Stimulated activated CD8-positive, alpha-beta memory T cell treated with anti-CD3 and anti-CD28 coated beads, Interleukin-12 subunit alpha, Interleukin-12 subunit beta, amount 100 ng/mL, for 4 hours (primary cell): ENCODE data around the gene FRAT2.
"Not testable (repeated sequence)": the region's sequence is repeated elsewhere in the genome, so short reads cannot be mapped to it uniquely, and the experiment has no call there.

ENCODE experiments used
- DNase-seq: peaks from one replicate; pipeline ENCODE4 v3.0.0-alpha.2; 2020; ENCODE audit warnings: low read depth

The FRAT2 gene

DNA sequence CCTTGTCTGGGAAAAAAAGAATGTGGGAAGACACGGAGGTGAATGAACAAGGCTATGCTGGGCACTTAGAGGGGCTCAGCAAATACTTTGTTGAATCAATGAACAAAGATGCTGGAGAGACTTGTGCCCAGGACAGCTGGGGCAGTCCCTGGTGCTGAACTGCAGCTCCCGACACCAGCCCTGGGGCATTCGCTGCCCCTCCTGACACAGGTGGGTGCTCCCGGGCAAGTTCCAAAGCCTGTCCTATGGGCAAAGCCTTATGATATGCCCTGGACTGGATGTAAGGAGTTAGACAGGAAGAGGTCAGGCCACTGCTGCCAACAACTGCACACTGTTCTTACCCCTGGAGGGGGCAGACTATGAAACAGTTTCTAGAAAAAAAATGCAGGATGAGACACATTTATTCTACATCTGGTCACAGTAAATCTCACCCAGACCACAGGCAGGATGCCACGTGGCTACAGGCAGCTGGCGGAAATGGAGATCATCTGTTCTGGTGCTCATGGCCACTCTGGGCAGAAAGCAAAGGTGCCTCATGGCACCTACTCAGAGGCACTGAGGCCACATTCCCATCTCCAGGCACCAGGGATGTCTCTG, 21.9 kb upstream of the FRAT2 start:
- no peak for DNase-seq

DNA sequence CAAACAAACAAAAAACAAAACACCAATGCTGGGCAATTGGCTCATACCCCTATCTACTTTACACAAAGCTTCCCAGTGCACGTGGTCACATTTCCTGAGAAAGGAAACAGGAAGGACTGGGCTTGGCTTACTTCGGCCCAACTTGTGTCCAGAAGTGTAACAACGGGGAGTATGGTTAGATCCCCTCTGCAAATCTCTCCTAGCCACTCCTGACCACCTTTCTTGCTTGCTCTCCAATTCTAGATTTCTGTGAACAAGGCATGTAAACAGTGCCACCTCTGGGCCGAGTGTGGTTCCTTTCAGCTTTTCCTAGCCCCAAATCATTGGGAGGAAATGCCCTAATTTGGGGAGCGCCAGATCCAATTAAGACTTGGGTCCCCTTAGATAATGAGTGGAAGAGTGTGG, 21.0 kb upstream of the FRAT2 start:
- DNase-seq, result no peak

DNA sequence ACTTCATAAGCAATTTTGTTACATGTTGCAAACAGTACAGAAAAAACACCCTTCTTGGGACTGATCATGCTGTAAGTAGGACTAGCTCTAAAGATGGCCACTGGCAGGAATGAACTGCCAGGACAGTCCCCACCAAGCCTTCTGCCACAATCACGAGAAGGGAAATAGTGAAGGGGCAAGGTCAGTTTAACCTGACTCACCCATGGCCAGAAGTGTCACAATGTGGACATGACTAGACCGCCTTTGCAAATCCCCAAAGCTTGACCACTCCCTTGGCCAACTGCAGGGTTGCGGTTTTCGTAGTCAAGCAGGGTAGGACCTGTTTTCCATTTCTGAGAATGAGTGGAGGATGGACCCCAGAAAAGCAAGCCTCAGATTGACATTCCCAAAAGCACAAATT, 19.4 kb upstream of the FRAT2 start:
- no peak for DNase-seq

DNA sequence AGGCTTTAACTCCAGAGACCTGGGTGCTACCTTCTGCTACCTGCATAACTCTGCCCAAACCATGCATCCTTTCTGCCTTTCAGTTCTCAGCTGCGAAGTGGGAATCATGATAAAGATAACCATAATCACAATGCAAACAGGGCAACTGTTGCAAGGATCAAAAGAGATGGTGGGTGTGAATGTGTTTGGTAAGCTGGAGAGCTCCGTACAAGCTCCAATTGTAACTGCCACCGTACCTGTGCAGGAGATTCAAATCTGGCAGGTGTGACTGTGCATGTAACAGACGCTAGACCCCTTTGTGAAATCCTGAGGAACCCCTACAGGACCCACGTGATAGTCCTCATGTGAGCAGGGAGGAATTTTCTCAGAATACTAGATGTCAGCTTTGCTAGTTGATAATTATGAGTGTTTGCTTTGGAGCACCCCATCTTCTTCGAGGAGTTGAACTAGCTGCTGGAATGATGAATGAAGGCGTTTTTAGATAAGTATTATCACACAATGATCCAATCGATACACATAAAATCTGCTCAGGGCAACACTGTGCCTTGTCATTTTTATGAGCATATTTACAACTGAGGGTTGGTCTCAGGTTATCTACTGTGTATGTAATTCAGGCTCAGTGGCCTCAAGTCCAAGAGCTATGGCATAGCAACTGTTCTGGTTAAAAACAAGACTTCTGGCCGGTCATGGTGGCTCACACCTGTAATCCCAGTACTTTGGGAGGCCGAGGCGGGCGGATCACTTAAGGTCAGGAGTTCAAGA, 15.4 kb upstream of the FRAT2 start:
- no peak for DNase-seq

DNA sequence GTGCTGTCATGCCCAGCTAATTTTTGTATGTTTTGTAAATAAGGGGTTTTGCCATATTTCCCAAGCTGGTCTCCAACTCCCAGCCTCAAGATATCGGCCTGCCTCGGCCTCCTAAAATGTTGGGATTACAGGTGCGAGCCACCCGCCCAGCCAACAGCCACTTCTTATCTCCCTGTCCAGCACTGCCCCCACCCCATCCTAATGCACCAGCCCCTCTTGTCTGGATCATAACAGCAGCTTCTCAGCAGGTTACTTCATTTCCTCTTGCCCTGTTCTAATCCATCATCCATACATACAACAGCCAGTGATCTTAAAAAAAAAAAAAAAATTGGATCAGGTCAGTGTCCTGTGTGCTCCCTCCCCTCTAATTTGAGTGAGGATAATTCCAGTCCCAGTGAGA, 12.8 kb upstream of the FRAT2 start:
- DNase-seq, result no peak

DNA sequence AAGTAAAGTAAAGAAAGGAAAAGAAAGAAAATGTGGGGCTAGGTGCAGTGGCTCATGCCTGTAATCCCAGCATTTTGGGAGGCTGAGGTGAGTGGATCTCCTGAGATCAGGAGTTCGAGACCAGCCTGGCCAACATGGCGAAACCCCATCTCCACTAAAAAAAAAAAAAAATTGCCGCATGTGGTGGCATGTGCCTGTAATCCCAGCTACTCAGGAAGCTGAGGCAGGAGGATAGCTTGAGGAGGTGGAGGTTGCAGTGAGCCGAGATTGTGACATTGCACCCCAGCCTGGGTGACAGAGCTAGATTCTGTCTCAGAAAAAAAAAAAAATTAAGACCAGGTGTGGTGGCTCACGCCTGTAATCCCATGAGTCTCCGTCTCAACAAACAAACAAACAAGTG, 9.1 kb upstream of the FRAT2 start:
- not testable (repeated sequence) for DNase-seq

DNA sequence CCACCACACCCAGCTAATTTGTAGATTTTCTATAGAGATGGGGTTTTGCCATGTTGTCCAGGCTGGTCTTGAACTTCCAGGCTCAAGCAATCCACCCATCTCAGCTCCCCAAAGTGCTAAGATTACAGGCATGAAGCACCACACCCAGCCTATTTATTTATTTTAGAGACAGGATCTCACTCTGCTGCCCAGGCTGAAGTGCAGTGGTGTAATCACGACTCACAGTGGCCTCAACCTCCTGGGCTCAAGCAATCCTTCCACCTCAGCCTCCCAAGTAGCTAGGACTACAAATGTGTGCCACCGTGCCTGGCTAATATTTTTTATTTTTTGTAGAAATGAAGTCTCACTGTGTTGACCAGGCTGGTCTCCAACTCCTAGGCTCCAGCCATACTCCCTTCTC, 6.9 kb upstream of the FRAT2 start:
- DNase-seq, result no peak

DNA sequence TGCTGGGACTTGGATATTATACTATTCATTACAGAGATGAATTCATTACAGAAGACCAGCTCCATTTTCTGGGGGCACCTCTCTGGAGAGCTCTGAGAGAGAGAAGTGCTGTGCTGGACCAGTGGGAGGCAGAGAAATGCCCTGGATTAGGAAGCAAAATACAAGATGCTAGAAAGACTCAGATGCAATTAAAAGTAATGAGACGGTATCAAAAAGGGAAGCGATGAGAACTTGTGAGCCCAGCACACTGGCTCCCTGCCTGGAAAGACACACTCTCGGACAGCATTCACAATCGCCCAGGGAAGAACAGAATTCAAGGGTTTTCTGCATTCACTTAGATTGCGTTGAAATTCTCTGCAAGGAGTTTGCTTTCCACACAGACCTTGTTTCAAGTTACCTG, 3.5 kb upstream of the FRAT2 start:
- no peak for DNase-seq

DNA sequence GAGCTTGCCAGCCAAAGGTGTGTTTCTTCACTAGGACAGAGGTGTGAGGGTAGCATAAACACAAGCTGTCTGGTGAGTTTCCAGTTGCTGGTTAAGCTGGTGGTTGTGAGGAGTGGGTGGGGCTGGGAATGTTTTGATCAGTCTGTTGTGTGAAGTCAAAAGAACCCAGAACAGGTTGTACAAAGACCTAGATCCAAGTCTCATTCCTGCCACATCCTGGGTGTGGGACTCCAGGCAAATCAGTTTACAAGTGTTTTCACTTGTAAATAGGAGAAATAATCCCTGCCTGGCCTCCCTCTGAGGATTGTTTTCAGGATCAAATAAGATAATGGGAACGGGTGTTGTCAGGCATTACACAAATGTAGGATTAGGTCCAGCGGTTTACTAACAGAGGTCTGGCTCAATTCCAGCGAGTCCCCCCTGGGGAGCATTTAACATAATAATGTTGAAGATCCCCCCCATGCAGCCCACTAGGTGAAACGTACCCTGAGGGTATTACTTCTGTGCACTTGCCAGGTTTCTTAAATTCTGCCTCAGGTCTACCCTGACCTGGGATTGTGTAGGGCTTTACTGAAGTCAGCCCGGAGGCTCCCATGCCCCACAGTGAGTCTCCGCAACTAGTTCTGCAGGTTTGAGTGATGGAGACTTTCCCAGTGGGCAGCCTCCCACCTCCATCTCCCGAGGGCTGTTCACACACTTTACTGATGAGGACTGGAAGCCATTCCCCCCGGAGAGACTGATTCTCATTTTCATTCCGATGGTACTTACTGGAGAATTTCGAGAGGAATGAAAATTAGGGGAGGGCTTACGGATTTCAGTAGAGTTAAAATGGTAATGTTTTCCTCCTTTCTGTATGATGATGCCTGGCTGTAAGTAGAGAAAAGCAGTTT, 2.7 kb upstream of the FRAT2 start:
- DNase-seq, result no peak

DNA sequence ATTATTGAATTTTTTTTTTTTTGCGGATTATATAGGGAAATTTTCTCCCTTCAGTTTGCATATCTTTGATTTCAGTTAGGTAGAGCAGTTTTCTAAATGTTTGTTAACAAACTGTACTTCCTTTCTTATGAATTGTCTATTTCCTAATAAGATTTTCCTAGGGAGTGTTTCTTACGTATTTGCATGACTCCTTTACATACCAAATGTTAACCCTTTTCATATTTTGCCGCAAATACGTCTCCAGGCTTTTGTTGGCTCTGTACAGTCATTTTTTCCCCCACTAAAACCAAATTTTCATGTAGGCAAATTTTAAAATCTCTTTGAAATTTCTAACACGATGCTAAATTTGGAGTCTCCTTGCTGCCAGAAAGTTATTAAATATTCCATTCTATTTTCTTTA, 1.9 kb upstream of the FRAT2 start:
- no peak for DNase-seq

DNA sequence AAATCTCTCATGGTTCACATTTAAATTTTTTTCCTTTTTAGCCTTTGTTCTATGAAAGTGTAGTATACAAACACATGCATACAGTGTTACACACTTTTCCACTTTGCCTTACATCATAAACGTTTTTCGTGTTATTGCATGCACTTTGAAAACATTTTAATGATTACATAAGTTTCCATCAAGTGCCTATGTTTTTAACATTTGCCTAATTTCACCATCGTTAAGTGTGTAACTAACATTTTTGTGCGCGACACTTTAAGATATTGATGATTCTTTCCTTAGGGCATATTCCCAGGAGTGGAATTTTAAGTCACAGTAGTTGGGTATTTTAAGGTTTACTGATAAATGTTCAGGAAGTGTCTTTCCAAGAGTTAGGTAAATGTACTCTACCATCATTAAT, 1.5 kb upstream of the FRAT2 start:
- no peak for DNase-seq

DNA sequence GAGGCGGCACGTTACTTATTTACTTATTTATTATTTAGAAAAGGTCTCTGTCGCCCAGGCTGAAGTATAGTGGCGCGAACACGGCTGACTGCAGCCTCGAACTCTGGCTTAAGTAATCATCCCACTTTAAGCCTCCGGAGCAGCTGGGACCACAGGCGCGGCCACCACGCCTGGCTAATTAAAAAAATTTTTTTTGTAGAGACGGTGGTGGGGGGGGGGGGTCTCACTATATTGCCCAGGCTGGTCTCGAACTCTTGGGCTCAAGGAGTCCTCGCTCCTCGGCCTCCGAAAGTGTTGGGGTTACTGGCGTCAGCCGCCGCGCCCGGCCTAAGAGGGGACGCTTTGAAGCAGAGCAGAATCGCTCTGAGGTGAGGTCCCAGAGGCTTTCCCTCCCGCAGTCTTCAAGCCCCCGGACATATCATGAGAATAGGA, 675 bp upstream of the FRAT2 start:
- DNase-seq, result no peak

DNA sequence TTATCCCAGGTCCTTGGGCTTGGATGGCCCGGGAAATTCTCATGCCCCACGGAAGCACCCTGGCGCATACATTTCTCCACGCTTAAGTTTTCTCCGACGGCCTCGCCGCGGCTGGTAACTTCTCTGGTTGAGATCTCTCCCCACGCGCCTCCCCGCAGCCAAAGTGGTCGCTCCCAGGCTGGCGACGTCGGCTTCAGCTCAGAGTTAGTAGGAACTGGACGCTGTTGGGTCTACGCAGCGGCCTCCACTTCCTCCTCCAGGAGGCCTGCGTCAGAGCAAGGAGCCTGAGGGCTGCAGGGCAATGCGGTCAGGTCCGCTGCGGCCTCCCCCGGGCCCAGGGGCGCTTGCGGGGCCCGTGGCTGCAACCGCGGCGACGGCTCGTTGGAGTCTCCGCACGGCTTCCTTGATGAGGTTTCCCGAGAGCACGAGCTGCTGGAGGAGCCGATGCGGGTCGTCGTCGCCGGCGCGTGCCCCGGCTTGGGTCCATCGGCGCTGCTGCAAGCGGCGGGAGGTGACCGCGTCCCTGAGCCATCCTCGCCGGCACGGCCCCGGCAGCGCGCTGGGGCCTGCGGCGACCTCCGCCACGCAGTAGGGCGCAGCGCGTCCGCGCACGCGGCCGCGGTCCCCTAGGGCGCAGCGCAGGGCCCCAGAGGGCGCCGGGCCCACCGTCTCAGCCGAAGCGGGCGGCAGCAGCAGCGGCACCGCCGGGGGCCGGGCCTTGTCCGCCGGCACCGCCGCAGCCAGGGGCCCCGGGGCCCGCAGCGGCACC, 744 bp downstream of the FRAT2 start:
- peak; percentile 15 for DNase-seq

DNA sequence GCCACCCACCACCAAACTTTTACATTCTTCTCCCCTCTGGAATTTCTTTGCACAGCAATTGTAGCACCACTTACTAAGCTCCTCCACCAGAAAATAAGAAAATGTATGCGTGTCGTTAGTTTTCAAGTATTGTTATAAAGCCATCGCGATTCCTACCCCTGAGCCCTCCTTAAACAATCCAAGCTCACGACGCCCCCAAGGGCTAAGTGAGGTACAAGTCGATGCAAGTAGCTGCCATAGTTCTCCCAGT, 1.3 kb downstream of the FRAT2 start:
- DNase-seq, result no peak

DNA sequence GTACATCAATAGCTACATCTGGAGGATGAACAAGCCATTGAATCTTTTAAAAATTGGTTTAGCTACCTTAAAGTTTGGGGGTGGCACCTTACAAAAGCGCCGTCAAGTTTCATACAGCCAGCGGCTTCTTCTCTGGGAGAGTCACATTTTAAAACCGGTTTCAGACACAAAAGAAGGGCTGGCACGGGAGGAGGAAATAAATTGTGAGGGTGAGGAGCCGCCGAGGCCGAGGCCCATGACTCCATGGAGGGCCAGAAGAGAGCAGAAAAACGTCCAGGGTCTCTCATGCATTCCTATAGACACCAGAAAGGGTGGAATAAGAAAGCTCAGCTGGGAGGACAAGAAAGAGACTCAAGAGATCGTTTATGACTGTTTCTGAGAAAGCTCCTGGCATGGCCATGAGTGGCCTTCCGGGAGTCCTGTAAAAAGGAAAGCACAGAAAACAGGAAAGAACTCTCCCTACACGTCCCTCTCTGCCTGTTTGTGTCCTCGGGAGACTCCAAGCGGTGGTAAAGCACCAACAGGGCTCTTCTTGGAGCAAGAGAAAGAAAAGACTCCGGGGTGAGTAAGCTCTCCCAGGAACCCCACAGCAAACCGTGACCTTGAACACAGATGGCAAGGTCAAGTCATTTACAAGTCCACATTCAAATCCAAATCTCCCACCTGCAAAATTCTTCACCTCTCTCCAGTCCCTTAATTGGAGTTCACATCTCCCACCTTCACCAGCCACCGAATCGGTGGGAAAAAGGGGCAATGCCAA, 1.8 kb downstream of the FRAT2 start:
- no peak for DNase-seq

DNA sequence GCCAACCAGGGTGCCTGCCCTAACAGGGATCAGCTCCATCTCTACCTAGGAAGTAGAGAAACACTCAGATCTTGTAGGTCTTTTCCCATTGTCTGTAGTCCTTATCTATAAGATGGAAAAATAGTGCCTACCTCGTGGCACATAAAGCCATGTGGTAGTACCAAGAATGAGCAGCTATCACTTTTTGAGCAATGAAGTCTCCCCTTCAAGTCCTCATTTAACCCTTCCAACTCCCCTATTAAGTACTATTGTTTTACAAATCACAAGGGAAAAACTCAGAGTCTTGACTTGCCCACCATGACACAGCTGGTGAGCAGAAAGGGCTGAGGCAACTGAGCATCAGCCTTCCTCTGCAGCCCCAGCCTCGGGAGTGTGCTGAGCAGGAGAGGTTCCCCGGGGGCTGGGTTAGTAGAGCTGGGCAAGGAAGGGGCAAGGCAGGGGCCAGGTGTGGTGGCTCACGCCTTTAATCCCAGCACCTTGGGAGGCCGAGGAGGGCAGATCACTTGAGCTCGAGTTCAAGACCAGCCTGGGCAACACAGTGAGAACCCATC, 3.3 kb downstream of the FRAT2 start:
- DNase-seq, result no peak

DNA sequence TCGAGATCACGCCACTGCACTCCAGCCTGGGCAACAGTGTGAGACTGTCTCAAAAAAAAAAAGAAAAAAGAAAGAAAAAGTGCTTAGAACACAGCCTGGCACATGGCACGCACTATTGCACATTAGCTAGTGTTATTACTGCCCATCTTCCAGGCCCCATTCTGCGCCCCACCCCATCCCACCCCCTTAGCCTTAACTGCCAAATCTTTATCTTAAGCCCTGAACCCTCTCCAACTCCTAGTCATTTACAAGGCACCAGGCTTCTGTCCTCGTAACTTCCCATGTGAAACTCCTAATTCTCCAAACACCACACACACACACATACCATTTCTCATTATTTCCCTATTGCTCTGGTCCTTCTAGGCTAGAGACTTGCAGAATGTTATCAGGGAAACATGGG, 4.8 kb downstream of the FRAT2 start:
- no peak for DNase-seq

DNA sequence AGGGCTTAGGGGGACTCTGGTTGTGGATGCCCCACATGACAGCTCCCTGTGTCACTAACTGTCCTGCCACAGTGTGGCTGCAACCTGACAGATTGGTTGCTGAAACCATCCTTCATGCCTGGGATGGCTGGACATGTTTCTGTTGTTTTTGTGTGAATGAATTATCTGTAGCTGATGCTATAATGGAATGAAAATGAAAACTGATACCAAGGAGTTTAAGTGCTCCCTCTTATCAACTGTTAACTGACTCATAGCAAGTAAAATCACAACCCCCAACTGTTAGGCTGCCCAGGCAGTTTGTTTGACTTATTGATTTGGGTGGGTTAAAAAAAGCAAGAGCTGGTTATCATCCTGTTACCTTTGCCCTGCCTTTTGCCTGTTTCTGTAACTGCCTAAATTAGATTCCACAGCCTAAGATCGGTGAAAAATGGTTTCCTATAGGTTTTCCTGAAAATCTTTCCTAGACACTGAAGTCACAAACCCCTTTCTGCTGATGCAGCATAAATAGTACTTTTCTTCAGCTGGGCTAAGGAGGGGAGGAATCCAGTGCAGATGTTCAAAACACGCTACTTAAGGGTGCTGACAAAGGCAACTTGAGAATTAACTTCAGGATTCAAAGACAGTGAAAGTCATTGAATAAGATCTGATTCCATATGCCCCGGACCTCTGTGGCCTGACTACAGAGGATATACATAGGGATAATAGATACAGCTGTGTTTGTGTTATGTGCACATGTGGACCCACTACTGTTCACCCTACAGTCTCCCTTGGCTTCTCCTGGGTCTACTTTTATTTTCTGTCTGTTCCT, 5.7 kb downstream of the FRAT2 start:
- DNase-seq, result no peak

DNA sequence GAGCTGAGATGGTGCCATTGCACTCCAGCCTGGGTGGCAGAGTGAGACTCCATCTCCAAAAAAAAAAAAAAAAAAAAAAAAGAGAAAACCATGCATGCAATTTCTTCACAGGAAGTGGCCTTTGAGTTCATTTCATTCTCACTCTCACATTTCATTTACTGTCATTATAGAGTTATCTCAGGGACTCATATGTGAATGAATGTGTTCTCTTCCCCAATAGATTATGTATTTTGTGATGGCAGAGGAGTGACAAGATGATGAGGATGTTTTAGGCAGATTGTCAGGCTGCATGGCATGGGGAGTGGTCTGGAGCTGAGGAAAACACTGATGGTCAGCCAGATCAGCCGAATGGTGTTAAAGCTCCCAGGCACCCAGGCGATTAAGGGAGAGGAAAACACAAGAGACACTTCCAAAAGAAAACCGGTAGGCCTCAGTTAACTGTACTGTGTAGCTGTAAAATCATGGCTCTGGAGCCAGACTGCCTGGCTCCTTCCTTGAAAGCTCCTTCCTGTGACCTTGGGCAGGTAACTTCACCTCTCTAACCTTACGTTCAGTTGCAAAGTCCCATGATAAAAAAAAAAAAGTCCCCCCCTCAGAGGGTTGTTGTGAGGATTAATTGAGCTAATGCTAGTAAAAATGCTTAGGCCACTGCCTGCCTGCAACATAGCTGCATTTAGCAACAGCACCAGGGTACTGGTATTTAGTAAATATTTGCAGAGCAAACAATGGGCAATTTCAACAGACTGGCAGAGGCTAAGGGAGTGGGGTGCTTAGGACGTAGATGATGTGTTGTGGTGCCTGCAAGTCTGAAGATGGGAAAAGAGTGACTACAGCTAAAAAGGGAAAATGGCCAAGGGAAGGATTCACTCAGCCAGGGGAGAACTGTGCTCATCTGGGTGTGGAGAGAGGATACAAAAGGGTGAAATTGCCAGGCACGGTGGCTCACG, 6.9 kb downstream of the FRAT2 start:
- DNase-seq, result no peak

DNA sequence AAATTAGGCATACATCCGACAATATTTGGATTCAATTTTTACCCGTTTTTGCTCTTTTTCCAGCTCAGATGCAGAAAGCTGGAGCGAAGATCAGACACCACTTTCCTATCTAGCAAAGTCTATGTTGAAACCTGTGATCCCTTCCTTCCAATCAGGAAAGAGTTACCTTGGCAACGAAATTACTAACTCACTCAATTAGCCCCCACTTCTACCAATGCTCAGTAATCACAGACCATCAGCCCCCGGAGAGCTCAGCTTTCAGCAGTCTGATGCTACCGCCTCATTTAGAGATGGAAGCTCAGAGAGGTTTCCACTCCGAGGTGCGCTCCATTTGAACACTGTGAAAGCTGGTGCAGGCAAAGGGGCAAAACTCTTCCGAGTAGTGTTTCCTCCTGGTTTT, 8.8 kb downstream of the FRAT2 start:
- no peak for DNase-seq
